H1 (cell line): ENCODE measurements around the gene KCNQ1OT1. TPM values are rescaled to one million over a fixed set of nuclear protein-coding genes. Genes with fewer than 3 reads are reported as not detected.
A peak's percentile ranks its signal among the peaks of the same experiment; 100 is the strongest.

Experiments used
- CTCF ChIA-PET: fragments of 300-600 bp; sonication (Branson Sonifier 250); formaldehyde crosslinking; loops from one replicate; lab custom pipeline; 2021; ENCODE audit not compliant: partially characterized antibody; lab: Charles Lee
- POLR2A ChIA-PET: fragments of 300-600 bp; sonication (Branson Sonifier 250); formaldehyde crosslinking; loops from one replicate; lab custom pipeline; 2021; ENCODE audit warnings: inconsistent platforms; ENCODE audit not compliant: partially characterized antibody; lab: Charles Lee
- DNase-seq, 2 experiments: peaks; one replicate each; pipeline versions ENCODE4 v3.0.0 to v3.0.0-alpha.2; 2010 to 2022; ENCODE audit warnings: low spot score in 2 of 2, low read depth in 1 of 2, mixed read lengths in 1 of 2
- FAIRE-seq: peaks from 2 replicates; lab custom pipeline; 2011; peaks lifted over from hg19 to GRCh38; lab: Jason Lieb, UNC
- H2AFZ ChIP-seq: 2 replicates; pipeline ENCODE4 v1.8.1; 2012; ENCODE audit warnings: low read length, inconsistent platforms
- H2AK5ac ChIP-seq: 2 replicates; pipeline ENCODE4 v1.6.1; 2013; ENCODE audit warnings: low read depth, low read length
- H2BK120ac ChIP-seq: replicated peaks from 2 replicates; pipeline ENCODE3; 2013; ENCODE audit warnings: low read depth, low read length, inconsistent platforms
- H2BK12ac ChIP-seq: 2 replicates; pipeline ENCODE4 v1.6.1; 2013; ENCODE audit warnings: low read depth, low read length
- H2BK15ac ChIP-seq: 2 replicates; pipeline ENCODE4 v1.6.1; 2013; ENCODE audit warnings: low read length
- H2BK20ac ChIP-seq: 2 replicates; pipeline ENCODE4 v1.6.1; 2013; ENCODE audit warnings: low read length
- H2BK5ac ChIP-seq: 2 replicates; pipeline ENCODE4 v1.6.1; 2013; ENCODE audit warnings: low read depth, low read length
- H3K14ac ChIP-seq: 2 replicates; pipeline ENCODE4 v1.6.1; 2013; ENCODE audit warnings: inconsistent platforms; ENCODE audit not compliant: insufficient read length
- H3K18ac ChIP-seq: 2 replicates; pipeline ENCODE4 v1.6.1; 2013; ENCODE audit warnings: low read length; ENCODE audit errors: extremely low read depth
- H3K23ac ChIP-seq: 2 replicates; pipeline ENCODE4 v1.6.1; 2013; ENCODE audit warnings: inconsistent platforms; ENCODE audit not compliant: insufficient read length
- H3K23me2 ChIP-seq: 2 replicates; pipeline ENCODE4 v1.6.1; 2013; ENCODE audit warnings: low read depth, low read length
- H3K27ac ChIP-seq: 2 replicates; pipeline ENCODE4 v1.6.1; 2011; ENCODE audit warnings: low read depth, low read length, inconsistent platforms
- H3K27me3 ChIP-seq, 4 experiments: replicated peaks in 1 of 4; 1 replicate in 1 of 4; 2 replicates in 3 of 4; pipeline versions ENCODE4 v1.6.1 to v1.8.1; 2011 to 2013; ENCODE audit warnings: low read length in 3 of 4, mild to moderate bottlenecking in 3 of 4, inconsistent platforms in 2 of 4, mixed read lengths in 2 of 4, moderate library complexity in 1 of 4; ENCODE audit not compliant: control insufficient read depth in 3 of 4, insufficient read depth in 3 of 4; ENCODE audit errors: extremely low read depth in 1 of 4
- H3K36me3 ChIP-seq, 4 experiments: 2 replicates each; pipeline versions ENCODE4 v1.6.1 to v1.8.1; 2011 to 2013; ENCODE audit warnings: mild to moderate bottlenecking in 4 of 4, low read length in 3 of 4, moderate library complexity in 2 of 4, control low read depth in 1 of 4, inconsistent platforms in 1 of 4; ENCODE audit not compliant: insufficient read depth in 4 of 4, control insufficient read depth in 2 of 4
- H3K4ac ChIP-seq: replicated peaks from 2 replicates; pipeline ENCODE3; 2013; ENCODE audit warnings: low read length, low read depth, mixed read lengths, inconsistent platforms; ENCODE audit not compliant: insufficient read length
- H3K4me1 ChIP-seq, 4 experiments: replicated peaks in 1 of 4; 1 replicate in 1 of 4; 2 replicates in 3 of 4; pipeline versions ENCODE4 v1.6.1 to v1.8.1; 2011 to 2013; ENCODE audit warnings: low read length in 3 of 4, inconsistent platforms in 2 of 4, mixed read lengths in 1 of 4; ENCODE audit not compliant: insufficient read depth in 4 of 4, control insufficient read depth in 3 of 4
- H3K4me2 ChIP-seq, 2 experiments: 2 replicates each; pipeline versions ENCODE4 v1.6.1 to v1.8.1; 2011 to 2013; ENCODE audit warnings: low read depth in 2 of 2, low read length in 2 of 2, control low read depth in 1 of 2, inconsistent platforms in 1 of 2, mild to moderate bottlenecking in 1 of 2; ENCODE audit not compliant: insufficient read depth in 1 of 2
- H3K4me3 ChIP-seq, 4 experiments: fragments of 200-600, 300-600 bp in 1 of 4; sonication (generic), shearing (Covaris generic), sonication (Bioruptor Twin) in 1 of 4; 2 replicates each; pipeline versions ENCODE4 v1.5.1 to v1.8.1; 2011 to 2016; ENCODE audit warnings: low read length in 4 of 4, low read depth in 3 of 4, control low read depth in 2 of 4, inconsistent platforms in 2 of 4, mild to moderate bottlenecking in 2 of 4, mixed read lengths in 1 of 4, moderate library complexity in 1 of 4; ENCODE audit not compliant: insufficient read depth in 2 of 4; ENCODE audit errors: extremely low read depth in 1 of 4
- H3K56ac ChIP-seq: replicated peaks from 2 replicates; pipeline ENCODE3; 2013; ENCODE audit warnings: low read depth, mild to moderate bottlenecking, mixed read lengths, low read length, inconsistent platforms; ENCODE audit not compliant: insufficient read length
- H3K79me1 ChIP-seq: 2 replicates; pipeline ENCODE4 v1.6.1; 2013; ENCODE audit warnings: low read depth, low read length, control low read depth
- H3K79me2 ChIP-seq, 2 experiments: 2 replicates each; pipeline versions ENCODE4 v1.6.1 to v1.8.1; 2012 to 2013; ENCODE audit warnings: low read length in 2 of 2, mild to moderate bottlenecking in 2 of 2, inconsistent platforms in 1 of 2; ENCODE audit not compliant: insufficient read depth in 2 of 2, control insufficient read depth in 1 of 2
- H3K9ac ChIP-seq, 4 experiments: replicated peaks in 1 of 4; 1 replicate in 1 of 4; 2 replicates in 3 of 4; pipeline versions ENCODE4 v1.6.1 to v1.8.1; 2011 to 2013; ENCODE audit warnings: low read depth in 3 of 4, low read length in 3 of 4, control low read depth in 2 of 4, mild to moderate bottlenecking in 2 of 4, moderate library complexity in 2 of 4, inconsistent platforms in 1 of 4; ENCODE audit errors: extremely low read depth in 1 of 4
- H3K9me3 ChIP-seq, 2 experiments: 2 replicates each; pipeline versions ENCODE4 v1.6.1 to v1.8.1; 2012 to 2013; ENCODE audit warnings: mild to moderate bottlenecking in 2 of 2, moderate library complexity in 2 of 2, control low read depth in 1 of 2, inconsistent platforms in 1 of 2, low read depth in 1 of 2, low read length in 1 of 2, mixed read lengths in 1 of 2; ENCODE audit not compliant: insufficient read depth in 2 of 2
- H4K20me1 ChIP-seq, 2 experiments: replicated peaks in 1 of 2; 2 replicates each; pipeline versions ENCODE3 to v1.8.1; 2011 to 2013; ENCODE audit warnings: inconsistent platforms in 2 of 2, low read length in 2 of 2, mild to moderate bottlenecking in 1 of 2; ENCODE audit not compliant: insufficient read depth in 2 of 2, control insufficient read depth in 1 of 2
- H4K5ac ChIP-seq: 2 replicates; pipeline ENCODE4 v1.6.1; 2013; ENCODE audit warnings: low read length, low read depth, mixed read lengths, inconsistent platforms; ENCODE audit not compliant: insufficient read length
- H4K8ac ChIP-seq: 2 replicates; pipeline ENCODE4 v1.8.0; 2013; ENCODE audit warnings: mild to moderate bottlenecking, moderate library complexity, low read length, inconsistent platforms; ENCODE audit not compliant: insufficient read depth; ENCODE audit errors: extremely low read depth
- H4K91ac ChIP-seq: replicated peaks from 2 replicates; pipeline ENCODE3; 2013; ENCODE audit warnings: low read length, mixed read lengths, inconsistent platforms; ENCODE audit not compliant: insufficient read length
- BACH1 ChIP-seq: IDR thresholded peaks from 2 replicates; pipeline ENCODE4 v1.6.1; 2012; ENCODE audit warnings: low read length, improper control_type of control experiment
- EP300 ChIP-seq, 2 experiments: IDR thresholded peaks; 1 replicate in 1 of 2; 2 replicates in 1 of 2; pipeline ENCODE4 v1.6.1; 2011 to 2012; ENCODE audit warnings: low read depth in 2 of 2, low read length in 2 of 2, mild to moderate bottlenecking in 2 of 2, borderline replicate concordance in 1 of 2, inconsistent platforms in 1 of 2, moderate library complexity in 1 of 2
- EZH2 ChIP-seq: fragments of 200-600 bp; sonication (generic); IDR thresholded peaks from 2 replicates; pipeline ENCODE4 v1.7.1; 2012; ENCODE audit warnings: low read depth, mild to moderate bottlenecking, moderate library complexity, low read length, inconsistent platforms; ENCODE audit not compliant: severe bottlenecking
- POLR2AphosphoS5 ChIP-seq: IDR thresholded peaks from 2 replicates; pipeline ENCODE4 v1.6.1; 2011; ENCODE audit warnings: low read depth, low read length
- TCF12 ChIP-seq: IDR thresholded peaks from 2 replicates; pipeline ENCODE4 v1.6.1; 2011; ENCODE audit warnings: low read depth, mild to moderate bottlenecking, low read length
- TEAD4 ChIP-seq: IDR thresholded peaks from 2 replicates; pipeline ENCODE4 v1.6.1; 2012; ENCODE audit warnings: low read depth, low read length, inconsistent platforms, mixed read lengths
- WGBS, 2 experiments: shearing (Covaris generic) in 1 of 2; methylation state at CpG; one replicate each; pipeline versions ENCODE4 v1.1.6 to v1.1.7; 2013 to 2015; ENCODE audit warnings: low lambda C conversion rate in 2 of 2, mixed read lengths in 2 of 2, inconsistent platforms in 1 of 2, low coverage in 1 of 2, missing lambda C conversion rate in 1 of 2; ENCODE audit not compliant: insufficient replicate concordance in 2 of 2, insufficient coverage in 1 of 2, insufficient read length in 1 of 2; ENCODE audit errors: extremely low coverage in 1 of 2, missing lambda C conversion rate in 1 of 2; 5-methylcytosine and 5-hydroxymethylcytosine counted together
- polyA plus RNA-seq, 7 experiments: library from polyadenylated mRNA; depleted of rRNA in 3 of 7; stranded (reverse) in 5 of 7; unstranded in 2 of 7; fragments of >200 nt in 5 of 7; fragments of 200-250 nt in 2 of 7; gene quantifications; 1 replicate in 5 of 7; 2 replicates in 1 of 7; 4 replicates in 1 of 7; pipeline versions ENCODE4 v1.2.1 to v1.2.3, GENCODE V29; 2011 to 2013; ENCODE audit warnings: missing spikeins in 2 of 7, mixed read lengths in 2 of 7
- total RNA-seq: library from RNA; stranded (reverse); fragmentation: NEBNext Ultra II Directional; extraction: Animal tissue kit (Norgen Biotek cat#: 25700); gene quantifications from 2 replicates; pipeline ENCODE4 v1.2.1, GENCODE V29; 2021

The KCNQ1OT1 gene
- total and polyA plus RNA-seq, 2 of the 8 experiments (the other 6 are each of a cell fraction or from before 2014, with no cell fraction given), result 0.21 to 1.2 TPM

GRCh38 chr11:2573240-2574042 lies 126.4 kb downstream of the KCNQ1OT1 start:
- Histone ChIP-seq H3K9ac (no peak overlapping the region), H3K14ac (no peak overlapping the region), H4K8ac (peak overlapping the region; percentile 25; the same call in 1 of the 2 replicates), H2BK15ac (no peak overlapping the region), H4K5ac (no peak overlapping the region), H3K56ac (no peak overlapping the region), H3K4me2 (no peak overlapping the region), H3K36me3 (no peaks in the 10 kb centered on the region), H3K23ac (no peak overlapping the region), H3K9me3 (peaks cover 0 to 6% of the 10 kb centered on the region in 2 experiments; a peak in 1 of 4 replicates), H4K91ac (no peak overlapping the region), H3K23me2 (no peaks in the 10 kb centered on the region), H3K27ac (no peak overlapping the region), H3K27me3 (peaks cover under 1 to 52% (median 33%) of the 10 kb centered on the region in 4 experiments; a peak in 6 of 7 replicates), H3K18ac (no peak overlapping the region), H2BK120ac (no peak overlapping the region), H3K79me2 (no peaks in the 10 kb centered on the region), H2BK12ac (no peak overlapping the region), H2BK20ac (no peak overlapping the region), H4K20me1 (peaks cover 0 to 4% of the 10 kb centered on the region in 2 experiments), H3K4me1 (peaks cover 0 to 3% (median 0%) of the 10 kb centered on the region in 4 experiments; a peak in 4 of 7 replicates), H3K4ac (no peak overlapping the region), H2BK5ac (no peak overlapping the region), H3K79me1 (no peaks in the 10 kb centered on the region), H2AK5ac (no peak overlapping the region), H2AFZ (no peak overlapping the region), H3K4me3 (no peak overlapping the region)
- TF ChIP-seq TCF12 (no peak), POLR2AphosphoS5 (no peak), EP300 (IDR thresholded peaks at IDR 0.05; ENCODE audit: borderline replicate concordance in 1 of 2, low read depth in 2 of 2, low read length in 2 of 2) (no peak), EZH2 (no peak), TEAD4 (no peak), BACH1 (no peak)
- ChIA-PET POLR2A (interaction anchor here (0.6 kb wide), 1 partner anchor 47 kb away, joined by 3 read pairs; no protein-coding TSS in a partner anchor), CTCF (interaction anchor here (1.4 to 1.7 kb wide), 2 partner anchors 228 to 314 kb away, joined by 3 read pairs; no protein-coding TSS in a partner anchor)
- FAIRE-seq, result no peak
- no peak for DNase-seq
- 92% methylated on average over 28 of the region's 28 CpGs; no CpG with 5 or more reads in 1 of the 2 experiments for WGBS, 2 experiments
